Fibroblast of lung (primary cell): Measurements from ENCODE around the gene EIF4G1. TPM values are rescaled to one million over a fixed set of nuclear protein-coding genes. Genes with fewer than 3 reads are reported as not detected.
A peak's percentile ranks its signal among the peaks of the same experiment; 100 is the strongest.

ENCODE experiments used
- DNase-seq, 2 donors: peaks; one replicate each; pipeline versions ENCODE4 v3.0.0 to v3.0.0-alpha.2; 2010; ENCODE audit warnings: low read depth in 2 of 2
- H2AFZ ChIP-seq: 2 replicates; pipeline ENCODE4 v1.5.1; 2012; ENCODE audit warnings: low read length, control low read depth, inconsistent platforms
- H3K27ac ChIP-seq: 2 replicates; pipeline ENCODE4 v1.5.1; 2011; ENCODE audit warnings: low read length, control low read depth; ENCODE audit not compliant: insufficient read depth
- H3K27me3 ChIP-seq: 2 replicates; pipeline ENCODE4 v1.5.1; 2011; ENCODE audit warnings: mild to moderate bottlenecking, low read length; ENCODE audit not compliant: control insufficient read depth, insufficient read depth
- H3K36me3 ChIP-seq: 2 replicates; pipeline ENCODE4 v1.5.1; 2011; ENCODE audit warnings: low read length; ENCODE audit not compliant: control insufficient read depth, insufficient read depth
- H3K4me1 ChIP-seq: 2 replicates; pipeline ENCODE4 v1.5.1; 2011; ENCODE audit warnings: low read length; ENCODE audit not compliant: control insufficient read depth, insufficient read depth; ENCODE audit errors: extremely low read depth
- H3K4me2 ChIP-seq: 2 replicates; pipeline ENCODE4 v1.5.1; 2011; ENCODE audit warnings: low read length, control low read depth; ENCODE audit not compliant: insufficient read depth; ENCODE audit errors: extremely low read depth
- H3K4me3 ChIP-seq, 4 experiments: fragments of 200-600 bp in 1 of 4; sonication (generic) in 1 of 4; replicated peaks in 1 of 4; 2 replicates each; pipeline ENCODE4 v1.5.1; 2011 to 2016; ENCODE audit warnings: low read length in 4 of 4, low read depth in 3 of 4, mild to moderate bottlenecking in 3 of 4, control low read depth in 2 of 4, inconsistent platforms in 1 of 4, mixed read lengths in 1 of 4; ENCODE audit not compliant: insufficient read depth in 1 of 4; ENCODE audit errors: control extremely low read depth in 1 of 4
- H3K79me2 ChIP-seq: 2 replicates; pipeline ENCODE4 v1.5.1; 2012; ENCODE audit warnings: mild to moderate bottlenecking, low read length, inconsistent platforms; ENCODE audit not compliant: control insufficient read depth, insufficient read depth
- H3K9ac ChIP-seq: 2 replicates; pipeline ENCODE4 v1.5.1; 2011; ENCODE audit warnings: mild to moderate bottlenecking, low read length, control low read depth; ENCODE audit not compliant: insufficient read depth
- H3K9me3 ChIP-seq: 2 replicates; pipeline ENCODE4 v1.5.1; 2012; ENCODE audit warnings: low read depth, low read length; ENCODE audit not compliant: control insufficient read depth, insufficient read depth
- H4K20me1 ChIP-seq: 2 replicates; pipeline ENCODE4 v1.5.1; 2011; ENCODE audit warnings: low read length; ENCODE audit not compliant: control insufficient read depth, insufficient read depth; ENCODE audit errors: extremely low read depth
- CTCF ChIP-seq, 2 donors: IDR thresholded peaks in 1 of 2; conservative IDR thresholded peaks in 1 of 2; 1 replicate in 1 of 2; 2 replicates in 1 of 2; pipeline ENCODE4 v1.5.1; 2011 to 2012; ENCODE audit warnings: low read length in 2 of 2, control low read depth in 1 of 2, inconsistent platforms in 1 of 2, low read depth in 1 of 2, mild to moderate bottlenecking in 1 of 2
- EZH2 ChIP-seq: IDR thresholded peaks from 2 replicates; pipeline ENCODE4 v1.5.1; 2012; ENCODE audit warnings: low read length, control low read depth, mild to moderate bottlenecking; ENCODE audit errors: missing control alignments
- polyA plus RNA-seq, 2 donors: library from polyadenylated mRNA; depleted of rRNA in 1 of 2; stranded (reverse) in 1 of 2; unstranded in 1 of 2; fragments of >200 nt; gene quantifications; 2 replicates each; pipeline ENCODE4 v1.2.1, GENCODE V29; 2011 to 2012; ENCODE audit warnings: missing spikeins in 1 of 2
- total RNA-seq: library from RNA; depleted of rRNA; stranded (reverse); fragments of >200 nt; gene quantifications from 2 replicates; pipeline ENCODE4 v1.2.1, GENCODE V29; 2014

EIF4G1 gene
- total and polyA plus RNA-seq, 2 donors (not counting 1 experiment from before 2014, with no cell fraction given), result 235 to 263 TPM

GRCh38 chr3:184366619-184367289 lies 52.3 kb downstream of the EIF4G1 start:
- TF ChIP-seq EZH2 (no peak), CTCF (conservative IDR thresholded peaks at IDR 0.05 in 1 of 2, IDR thresholded peaks at IDR 0.05 in 1 of 2; ENCODE audit: low read depth in 1 of 2, low read length in 2 of 2) (no peak)
- H3K9ac ChIP-seq, result no peak overlapping the region
- DNase-seq, result peak; percentile 36 to 67
- no peak overlapping the region for H2AFZ ChIP-seq
- H3K36me3 ChIP-seq, result peaks cover 10% of the 10 kb centered on the region
- peaks cover 5% of the 10 kb centered on the region for H3K4me1 ChIP-seq
- no peaks in the 10 kb centered on the region for H3K9me3 ChIP-seq
- no peaks in the 10 kb centered on the region for H4K20me1 ChIP-seq
- H3K27me3 ChIP-seq, result no peaks in the 10 kb centered on the region
- H3K4me2 ChIP-seq, result peak overlapping the region; percentile 27
- no peak overlapping the region for H3K4me3 ChIP-seq
- H3K27ac ChIP-seq, result no peak overlapping the region
- H3K79me2 ChIP-seq, result peaks cover 13% of the 10 kb centered on the region

DNA sequence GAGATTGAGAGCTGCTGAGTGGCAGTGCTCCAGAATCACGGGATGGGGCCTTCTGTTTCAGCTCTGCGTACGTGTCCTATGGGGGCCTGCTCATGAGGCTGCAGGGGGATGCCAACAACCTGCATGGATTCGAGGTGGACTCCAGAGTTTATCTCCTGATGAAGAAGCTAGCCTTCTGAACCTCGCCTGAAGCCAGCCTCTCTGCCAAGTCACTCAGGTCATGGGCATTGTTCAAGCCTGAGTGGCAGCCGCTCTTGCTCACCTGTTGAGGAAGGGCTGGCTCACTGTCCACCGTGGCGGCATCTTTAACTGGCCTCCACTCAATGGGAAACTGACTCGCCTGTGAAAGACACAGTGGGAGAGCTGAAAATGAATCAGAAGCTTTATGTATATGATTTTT lies 53.7 kb downstream of the EIF4G1 start:
- no peak overlapping the region for H3K4me3 ChIP-seq
- H3K36me3 ChIP-seq, result peaks cover 10% of the 10 kb centered on the region
- TF ChIP-seq EZH2 (no peak), CTCF (conservative IDR thresholded peaks at IDR 0.05 in 1 of 2, IDR thresholded peaks at IDR 0.05 in 1 of 2; ENCODE audit: low read depth in 1 of 2, low read length in 2 of 2) (no peak)
- no peak overlapping the region for H3K4me2 ChIP-seq
- no peak for DNase-seq
- H3K27ac ChIP-seq, result no peak overlapping the region
- H3K27me3 ChIP-seq, result no peaks in the 10 kb centered on the region
- H3K9me3 ChIP-seq, result no peaks in the 10 kb centered on the region
- no peak overlapping the region for H3K9ac ChIP-seq
- no peaks in the 10 kb centered on the region for H4K20me1 ChIP-seq
- H3K79me2 ChIP-seq, result peaks cover 13% of the 10 kb centered on the region
- peaks cover 5% of the 10 kb centered on the region for H3K4me1 ChIP-seq
- H2AFZ ChIP-seq, result no peak overlapping the region

- Histone ChIP-seq H3K4me1 (peaks cover 5% of the 10 kb centered on the region), H2AFZ (no peak overlapping the region), H3K4me2 (peak overlapping the region; percentile 19), H3K4me3 (no peak overlapping the region), H4K20me1 (no peaks in the 10 kb centered on the region), H3K27me3 (no peaks in the 10 kb centered on the region), H3K9me3 (no peaks in the 10 kb centered on the region), H3K27ac (no peak overlapping the region), H3K9ac (no peak overlapping the region), H3K36me3 (peaks cover 10% of the 10 kb centered on the region), H3K79me2 (peaks cover 9% of the 10 kb centered on the region)
- DNase-seq, result peak; percentile 69 to 88
- TF ChIP-seq CTCF (conservative IDR thresholded peaks at IDR 0.05 in 1 of 2, IDR thresholded peaks at IDR 0.05 in 1 of 2; ENCODE audit: low read depth in 1 of 2, low read length in 2 of 2) (no peak), EZH2 (no peak)
Measured at GRCh38 chr3:184368586-184369183, 54.3 kb downstream of the EIF4G1 start.
